Right cardiac atrium (tissue), 5 donors: ENCODE data around the gene ZBTB22. TPM values are rescaled to one million over a fixed set of nuclear protein-coding genes. Genes with fewer than 3 reads are reported as not detected.

ENCODE experiments used
- microRNA-seq, 2 donors: library from miRNA; unstranded; fragments of <30 nt; microRNA quantifications; one replicate each; pipeline ENCODE4 v1.2.0, GENCODE V29; 2020 to 2021
- polyA plus RNA-seq: library from polyadenylated mRNA; stranded (reverse); fragments of 200-250 nt; gene quantifications from one replicate; pipeline ENCODE4 v1.2.3, GENCODE V29; 2013
- total RNA-seq, 4 donors: library from RNA; stranded (reverse); fragmentation: NEBNext Ultra II Directional; extraction: Animal tissue kit (Norgen Biotek cat#: 25700); gene quantifications; one replicate each; pipeline ENCODE4 v1.2.1, GENCODE V29; 2021
- donor health status: healthy with polysubstance abuse.
- donor health status: DM: no; HTN: yes; CAD: no.
- donor health status: DM: no; HTN: no; CAD: no.
- donor health status: DM: no; HTN: yes; CAD: no; lungs with severe emphysema.
- donor health status: DM: yes; HTN: yes; CAD: no.

The ZBTB22 gene
- total and polyA plus RNA-seq, 5 donors = 12.5 to 18.2 (median 14.9) TPM

Small RNA genes lying within 50 kb of the gene (microRNA-seq; reads per million reads assigned to microRNA genes)
- gene MIR6834 (0 to 0.54 reads per million in 2 donors), gene MIR6873 (0 reads per million in 2 donors)

Other genes starting within 250 kb of the ZBTB22 start
- gene HLA-DPA1, start 244.1 kb downstream of the ZBTB22 start, total RNA-seq = 10 to 100 TPM; 49.5 to 58.6 (median 54.1) TPM
- 31.1 TPM for gene HLA-DPA1, start 244.1 kb downstream of the ZBTB22 start, polyA plus RNA-seq
- 10 to 100 TPM; 46.2 to 71.0 (median 57.4) TPM for gene HLA-DPB1, start 241.8 kb downstream of the ZBTB22 start, total RNA-seq
- 35.9 TPM for gene HLA-DPB1, start 241.8 kb downstream of the ZBTB22 start, polyA plus RNA-seq
- gene COL11A2, start 125.3 kb downstream of the ZBTB22 start, total RNA-seq = 1 to 10 TPM; 1.5 to 4.0 (median 2.3) TPM
- gene COL11A2, start 125.3 kb downstream of the ZBTB22 start, polyA plus RNA-seq = 3.7 TPM
- gene RXRB, start 117.1 kb downstream of the ZBTB22 start, total RNA-seq = 10 to 100 TPM; 32.8 to 44.8 (median 35.0) TPM
- 31.7 TPM for gene RXRB, start 117.1 kb downstream of the ZBTB22 start, polyA plus RNA-seq
- gene SLC39A7, start 116.9 kb downstream of the ZBTB22 start, total RNA-seq = 100 to 1,000 TPM in 1 of 4 donors, 10 to 100 TPM in 3; 59.0 to 124 (median 81.6) TPM
- 78.6 TPM for gene SLC39A7, start 116.9 kb downstream of the ZBTB22 start, polyA plus RNA-seq
- 10 to 100 TPM; 16.9 to 20.2 (median 19.1) TPM for gene HSD17B8, start 113.1 kb downstream of the ZBTB22 start, total RNA-seq
- gene HSD17B8, start 113.1 kb downstream of the ZBTB22 start, polyA plus RNA-seq = 16.9 TPM
- 10 to 100 TPM; 30.4 to 38.2 (median 34.4) TPM for gene RING1, start 109.2 kb downstream of the ZBTB22 start, total RNA-seq
- 33.7 TPM for gene RING1, start 109.2 kb downstream of the ZBTB22 start, polyA plus RNA-seq
- gene VPS52, start 45.9 kb downstream of the ZBTB22 start, total RNA-seq = 10 to 100 TPM; 31.1 to 39.1 (median 35.8) TPM
- 34.6 TPM for gene VPS52, start 45.9 kb downstream of the ZBTB22 start, polyA plus RNA-seq
- 1,000 to 10,000 TPM; 1,042 to 1,240 (median 1,130) TPM for gene RPS18, start 45.7 kb downstream of the ZBTB22 start, total RNA-seq
- gene RPS18, start 45.7 kb downstream of the ZBTB22 start, polyA plus RNA-seq = 1,903 TPM
- gene B3GALT4, start 40.6 kb downstream of the ZBTB22 start, total RNA-seq = 10 to 100 TPM in 2 of 4 donors, 1 to 10 TPM in 2; 9.7 to 10.2 (median 9.9) TPM
- 11.0 TPM for gene B3GALT4, start 40.6 kb downstream of the ZBTB22 start, polyA plus RNA-seq
- 10 to 100 TPM; 16.3 to 31.1 (median 18.5) TPM for gene WDR46, start 28.5 kb downstream of the ZBTB22 start, total RNA-seq
- 15.5 TPM for gene WDR46, start 28.5 kb downstream of the ZBTB22 start, polyA plus RNA-seq
- 10 to 100 TPM; 44.4 to 60.0 (median 50.1) TPM for gene PFDN6, start 28.1 kb downstream of the ZBTB22 start, total RNA-seq
- 143 TPM for gene PFDN6, start 28.1 kb downstream of the ZBTB22 start, polyA plus RNA-seq
- 10 to 100 TPM; 47.6 to 56.3 (median 54.5) TPM for gene RGL2, start 18.8 kb downstream of the ZBTB22 start, total RNA-seq
- 40.6 TPM for gene RGL2, start 18.8 kb downstream of the ZBTB22 start, polyA plus RNA-seq
- gene TAPBP, start 3.7 kb downstream of the ZBTB22 start, total RNA-seq = 10 to 100 TPM; 85.1 to 91.6 (median 87.2) TPM
- 35.3 TPM for gene TAPBP, start 3.7 kb downstream of the ZBTB22 start, polyA plus RNA-seq
- gene DAXX, start 5.2 kb upstream of the ZBTB22 start, total RNA-seq = 10 to 100 TPM; 18.3 to 23.9 (median 20.8) TPM
- 17.6 TPM for gene DAXX, start 5.2 kb upstream of the ZBTB22 start, polyA plus RNA-seq
- 1 to 10 TPM in 2 of 4 donors, under 1 TPM in 1, not detected in 1; 0.62 to 1.2 (median 1.1) TPM for gene KIFC1, start 74.1 kb upstream of the ZBTB22 start, total RNA-seq
- 0.16 TPM for gene KIFC1, start 74.1 kb upstream of the ZBTB22 start, polyA plus RNA-seq
- gene PHF1, start 93.3 kb upstream of the ZBTB22 start, total RNA-seq = 10 to 100 TPM; 55.5 to 70.6 (median 65.4) TPM
- 76.4 TPM for gene PHF1, start 93.3 kb upstream of the ZBTB22 start, polyA plus RNA-seq
- 100 to 1,000 TPM; 128 to 177 (median 133) TPM for gene CUTA, start 100.4 kb upstream of the ZBTB22 start, total RNA-seq
- gene CUTA, start 100.4 kb upstream of the ZBTB22 start, polyA plus RNA-seq = 170 TPM
- gene SYNGAP1, start 102.3 kb upstream of the ZBTB22 start, total RNA-seq = 10 to 100 TPM in 1 of 4 donors, 1 to 10 TPM in 3; 8.6 to 13.2 (median 9.0) TPM
- gene SYNGAP1, start 102.3 kb upstream of the ZBTB22 start, polyA plus RNA-seq = 8.0 TPM
- gene ZBTB9, start 136.8 kb upstream of the ZBTB22 start, total RNA-seq = 1 to 10 TPM; 3.9 to 4.9 (median 4.3) TPM
- 2.8 TPM for gene ZBTB9, start 136.8 kb upstream of the ZBTB22 start, polyA plus RNA-seq